Activated CD8-positive, alpha-beta T cell treated with anti-CD3 and anti-CD28 coated beads for 36 hours (primary cell): Measurements from ENCODE around the gene P2RX3. TPM values are rescaled to one million over a fixed set of nuclear protein-coding genes. Genes with fewer than 3 reads are reported as not detected.

Experiments
- ATAC-seq: fragments of 200-7000 bp; cut with Tn5 transposase; one replicate; pipeline ENCODE4 v1.10.0; 2021; ENCODE audit warnings: mild to moderate bottlenecking, moderate library complexity
- CTCF ChIA-PET: fragments of 350-600 bp; sonication (Branson Sonifier 250); formaldehyde crosslinking; loops from one replicate; lab custom pipeline; 2021; ENCODE audit warnings: antibody characterized with exemption; lab: Charles Lee
- POLR2A ChIA-PET: fragments of 350-600 bp; sonication (Branson Sonifier 250); formaldehyde crosslinking; loops from one replicate; lab custom pipeline; 2021; ENCODE audit warnings: antibody characterized with exemption; lab: Charles Lee
- DNase-seq: peaks from one replicate; pipeline ENCODE4 v3.0.0-alpha.2; 2020
- H3K27ac Mint-ChIP-seq: one replicate; pipeline ENCODE4 v1.8.0; 2021; ENCODE audit warnings: mild to moderate bottlenecking, mixed read lengths
- H3K27me3 Mint-ChIP-seq: one replicate; pipeline ENCODE4 v1.8.0; 2021; ENCODE audit warnings: mixed read lengths
- H3K36me3 Mint-ChIP-seq: one replicate; pipeline ENCODE4 v1.8.0; 2021; ENCODE audit warnings: low read depth, mixed read lengths
- H3K4me1 Mint-ChIP-seq: one replicate; pipeline ENCODE4 v1.8.0; 2021; ENCODE audit warnings: low read depth, mixed read lengths
- H3K4me3 Mint-ChIP-seq: one replicate; pipeline ENCODE4 v1.8.0; 2021; ENCODE audit warnings: mild to moderate bottlenecking, moderate library complexity, mixed read lengths
- H3K9me3 Mint-ChIP-seq: one replicate; pipeline ENCODE4 v1.8.0; 2021; ENCODE audit warnings: mixed read lengths
- intact Hi-C: fragments of 100-400 bp; cut with micrococcal nuclease; formaldehyde crosslinking; loops from one replicate; pipeline ENCODE4 v1.10.0; 2022
- total RNA-seq, 2 experiments: library from RNA; stranded (reverse); gene quantifications; one replicate each; pipeline ENCODE4 v1.2.3, GENCODE V29; 2021
- TF ChIP-seq, protein P1 (sequence below): fragments of 200-600 bp; IDR thresholded peaks from one replicate; pipeline ENCODE4 v1.8.0; 2022; ENCODE audit warnings: antibody characterized with exemption, mild to moderate bottlenecking

The P2RX3 gene
- total RNA-seq, 2 experiments from 2014 or later: not detected

DNA sequence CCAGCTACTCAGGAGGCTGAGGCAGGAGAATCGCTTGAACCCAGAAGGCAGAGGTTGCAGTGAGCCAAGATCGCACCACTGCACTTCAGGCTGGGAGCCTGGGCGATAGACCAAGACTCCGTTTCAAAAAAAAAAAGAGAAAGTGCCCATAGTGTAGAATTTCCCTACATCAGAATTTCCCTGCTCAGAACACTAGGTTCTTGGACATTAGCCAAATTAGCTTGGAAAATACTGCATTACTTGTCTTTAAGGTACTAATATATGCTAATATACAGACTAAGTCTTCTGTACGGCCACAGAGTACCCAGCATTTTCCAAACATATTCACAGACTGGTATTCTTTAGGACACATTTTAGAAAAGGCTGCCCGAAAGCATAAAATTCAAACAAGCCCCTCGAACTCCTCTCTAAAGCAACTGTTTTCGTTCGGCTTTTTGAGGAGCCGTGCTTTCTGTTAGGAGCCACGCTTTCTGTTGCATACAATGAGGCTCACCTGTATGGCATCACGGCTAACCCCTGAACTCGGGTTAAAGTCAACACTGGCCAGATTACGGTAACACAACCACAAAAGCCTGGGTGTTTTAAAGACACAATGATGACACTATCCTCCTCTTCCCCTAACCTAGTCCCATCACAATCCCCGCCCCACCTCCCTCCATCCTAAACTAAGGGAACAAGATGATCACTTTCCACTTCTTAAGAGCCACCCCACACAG is 31.8 kb upstream of the P2RX3 start:
- Mint-ChIP-seq H3K27ac (no peak overlapping the region), H3K36me3 (peaks cover 18% of the 10 kb centered on the region), H3K4me1 (peaks cover 5% of the 10 kb centered on the region), H3K9me3 (no peaks in the 10 kb centered on the region), H3K4me3 (no peak overlapping the region), H3K27me3 (no peaks in the 10 kb centered on the region)
- ATAC-seq: no peak
- intact Hi-C loops: no loop called here
- no peak for DNase-seq
- CTCF ChIA-PET: interaction anchor here (1.4 to 1.5 kb wide), 2 partner anchors 29 to 57 kb away, joined by 3 read pairs; no protein-coding TSS in a partner anchor
- TF ChIP-seq, protein P1, sequence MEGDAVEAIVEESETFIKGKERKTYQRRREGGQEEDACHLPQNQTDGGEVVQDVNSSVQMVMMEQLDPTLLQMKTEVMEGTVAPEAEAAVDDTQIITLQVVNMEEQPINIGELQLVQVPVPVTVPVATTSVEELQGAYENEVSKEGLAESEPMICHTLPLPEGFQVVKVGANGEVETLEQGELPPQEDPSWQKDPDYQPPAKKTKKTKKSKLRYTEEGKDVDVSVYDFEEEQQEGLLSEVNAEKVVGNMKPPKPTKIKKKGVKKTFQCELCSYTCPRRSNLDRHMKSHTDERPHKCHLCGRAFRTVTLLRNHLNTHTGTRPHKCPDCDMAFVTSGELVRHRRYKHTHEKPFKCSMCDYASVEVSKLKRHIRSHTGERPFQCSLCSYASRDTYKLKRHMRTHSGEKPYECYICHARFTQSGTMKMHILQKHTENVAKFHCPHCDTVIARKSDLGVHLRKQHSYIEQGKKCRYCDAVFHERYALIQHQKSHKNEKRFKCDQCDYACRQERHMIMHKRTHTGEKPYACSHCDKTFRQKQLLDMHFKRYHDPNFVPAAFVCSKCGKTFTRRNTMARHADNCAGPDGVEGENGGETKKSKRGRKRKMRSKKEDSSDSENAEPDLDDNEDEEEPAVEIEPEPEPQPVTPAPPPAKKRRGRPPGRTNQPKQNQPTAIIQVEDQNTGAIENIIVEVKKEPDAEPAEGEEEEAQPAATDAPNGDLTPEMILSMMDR: no peak
- POLR2A ChIA-PET: no interaction called here

DNA sequence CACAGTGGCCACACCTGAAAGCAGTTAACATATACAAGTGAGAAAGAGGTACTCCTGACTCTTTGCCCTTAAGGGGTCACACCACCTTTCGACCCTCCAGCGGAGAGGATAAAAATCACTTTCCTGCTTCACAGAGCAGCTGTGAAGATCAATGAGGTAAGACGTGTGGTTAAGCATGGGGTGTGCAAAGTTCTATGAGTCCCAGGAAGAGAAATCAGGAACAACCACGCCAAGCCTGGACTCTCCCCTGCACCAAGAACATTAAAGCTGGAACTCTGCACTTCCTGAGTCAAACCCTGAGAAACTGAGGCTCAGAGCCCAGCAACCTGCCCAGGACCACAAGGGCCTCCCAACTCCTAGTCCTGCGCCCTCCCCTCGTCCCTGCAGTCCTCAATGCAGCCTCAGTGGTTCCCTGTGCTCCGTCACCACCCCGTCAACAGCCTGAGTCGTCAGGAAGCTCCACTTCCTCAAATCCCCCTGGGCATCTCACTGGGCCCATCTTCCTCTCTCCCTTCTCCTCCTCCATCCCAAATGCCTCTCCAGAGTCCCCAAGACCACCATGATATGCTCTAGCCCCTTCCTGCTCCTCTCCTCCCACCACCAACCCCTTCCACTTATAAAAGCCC is 31.1 kb upstream of the P2RX3 start:
- H3K27ac Mint-ChIP-seq: no peak overlapping the region
- ATAC-seq: no peak
- H3K27me3 Mint-ChIP-seq: no peaks in the 10 kb centered on the region
- ChIA-PET CTCF (interaction anchor here (1.2 kb wide), 1 partner anchor 58 kb away, joined by 3 read pairs; no protein-coding TSS in a partner anchor), POLR2A (no interaction called here)
- no peak for DNase-seq
- no peak overlapping the region for H3K4me3 Mint-ChIP-seq
- TF ChIP-seq, protein P1: no peak
- no peaks in the 10 kb centered on the region for H3K9me3 Mint-ChIP-seq
- peaks cover 11% of the 10 kb centered on the region for H3K36me3 Mint-ChIP-seq
- intact Hi-C loops: no loop called here
- H3K4me1 Mint-ChIP-seq: peaks cover 12% of the 10 kb centered on the region

DNA sequence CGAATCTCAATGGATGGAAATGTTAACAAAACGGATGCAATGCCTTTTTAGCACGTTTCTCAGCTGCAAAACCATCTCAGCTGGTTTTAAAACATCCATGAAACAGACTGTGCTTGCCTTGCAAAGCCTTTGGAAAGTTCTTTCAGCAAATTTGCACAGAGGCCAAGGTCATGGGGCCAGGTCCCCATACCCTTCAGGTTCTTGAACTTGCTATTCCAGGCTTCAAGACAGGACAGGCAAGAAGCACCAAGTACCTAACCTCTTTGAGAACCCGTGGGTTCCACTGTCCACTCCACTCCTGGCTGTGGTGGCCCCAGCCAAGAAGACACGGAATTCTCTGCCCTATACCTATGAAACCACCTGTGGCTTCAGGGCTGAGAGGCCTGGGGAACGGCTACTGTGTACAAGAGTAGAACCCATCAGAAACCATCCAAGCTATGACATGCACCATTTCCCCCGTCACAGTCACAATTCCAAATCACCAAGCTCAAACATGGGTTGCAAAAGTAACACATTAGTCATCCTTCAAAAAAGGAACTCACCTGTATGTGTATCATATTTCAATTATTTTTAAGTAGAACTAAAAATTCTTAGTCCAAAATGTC is 30.4 kb upstream of the P2RX3 start:
- TF ChIP-seq, protein P1: no peak
- Mint-ChIP-seq H3K36me3 (peaks cover 11% of the 10 kb centered on the region), H3K9me3 (no peaks in the 10 kb centered on the region), H3K4me3 (no peak overlapping the region), H3K27me3 (no peaks in the 10 kb centered on the region), H3K4me1 (peaks cover 16% of the 10 kb centered on the region), H3K27ac (no peak overlapping the region)
- intact Hi-C loops: no loop called here
- POLR2A ChIA-PET: interaction anchor here (1.1 kb wide), 1 partner anchor 18 kb away, joined by 3 read pairs; the partner anchor contains the start of gene TNKS1BP1
- CTCF ChIA-PET: interaction anchor here (1.2 kb wide), 1 partner anchor 59 kb away, joined by 3 read pairs; no protein-coding TSS in a partner anchor
- ATAC-seq (no peak), DNase-seq (no peak)

DNA sequence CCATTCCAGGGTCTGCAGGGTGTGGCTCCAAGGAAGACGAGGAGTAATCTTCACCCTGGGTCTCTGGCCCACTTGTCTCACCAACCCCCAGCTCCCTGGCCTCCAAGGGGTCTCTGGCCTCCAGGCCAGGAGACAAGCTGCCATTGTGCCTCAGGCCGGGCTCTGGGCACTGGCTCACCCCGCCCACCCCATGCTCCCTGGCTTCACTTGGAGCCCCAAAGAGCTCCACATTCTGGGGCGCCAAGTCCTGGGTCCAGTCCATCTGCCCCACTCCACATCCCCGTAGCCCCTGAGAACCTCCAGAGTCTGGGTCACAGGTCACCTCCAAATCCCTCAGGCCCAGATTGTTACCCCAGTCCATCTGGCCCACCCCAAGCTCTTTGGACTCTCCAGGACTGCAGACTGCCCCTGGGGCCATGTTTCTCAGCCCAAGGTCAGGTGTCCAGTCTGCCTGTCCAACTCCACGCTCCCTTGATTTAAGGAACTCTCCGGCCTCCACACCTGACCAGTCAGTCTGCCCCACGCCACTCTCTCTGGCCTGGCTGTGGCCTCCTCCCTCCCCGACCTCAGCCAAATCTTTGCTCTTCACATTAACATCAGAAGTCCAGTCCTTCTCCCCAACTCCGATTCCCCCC is 29.6 kb upstream of the P2RX3 start:
- POLR2A ChIA-PET: interaction anchor here (1.1 to 1.8 kb wide), 4 partner anchors 10 to 17 kb away, joined by 3 to 4 read pairs (median 3); partner anchors contain the start of gene TNKS1BP1
- DNase-seq (no peak), ATAC-seq (no peak)
- H3K4me1 Mint-ChIP-seq: peaks cover 16% of the 10 kb centered on the region
- H3K4me3 Mint-ChIP-seq: no peak overlapping the region
- H3K36me3 Mint-ChIP-seq: peaks cover 11% of the 10 kb centered on the region
- CTCF ChIA-PET: interaction anchor here (1.2 kb wide), 1 partner anchor 59 kb away, joined by 3 read pairs; no protein-coding TSS in a partner anchor
- TF ChIP-seq, protein P1: no peak
- H3K9me3 Mint-ChIP-seq: no peaks in the 10 kb centered on the region
- no peak overlapping the region for H3K27ac Mint-ChIP-seq
- intact Hi-C loops: no loop called here
- no peaks in the 10 kb centered on the region for H3K27me3 Mint-ChIP-seq
